AG04449 (cell line): Measurements from ENCODE around the gene MLLT10.

Experiments
- CTCF ChIA-PET: fragments of 350-600 bp; formaldehyde crosslinking; extraction: SDS; loops from one replicate; lab custom pipeline; 2021; ENCODE audit warnings: antibody characterized with exemption; lab: Yijun Ruan, JAX
- POLR2A ChIA-PET: fragments of 400-600, 350-600 bp; formaldehyde crosslinking; extraction: SDS; loops from one replicate; lab custom pipeline; 2020; ENCODE audit warnings: antibody characterized with exemption, inconsistent platforms; lab: Yijun Ruan, JAX
- DNase-seq: peaks from one replicate; pipeline ENCODE4 v3.0.0-alpha.2; 2010; ENCODE audit warnings: low read depth, low spot score
- H3K4me3 ChIP-seq: 2 replicates; pipeline ENCODE4 v1.5.1; 2011; ENCODE audit warnings: low read depth, mild to moderate bottlenecking, control low read depth, low read length
- TF ChIP-seq, protein P1 (sequence below): IDR thresholded peaks from one replicate; pipeline ENCODE4 v1.5.1; 2011; ENCODE audit warnings: mild to moderate bottlenecking, moderate library complexity, low read length, control low read depth, inconsistent platforms; ENCODE audit not compliant: insufficient read depth; ENCODE audit errors: missing control alignments

The MLLT10 gene

DNA sequence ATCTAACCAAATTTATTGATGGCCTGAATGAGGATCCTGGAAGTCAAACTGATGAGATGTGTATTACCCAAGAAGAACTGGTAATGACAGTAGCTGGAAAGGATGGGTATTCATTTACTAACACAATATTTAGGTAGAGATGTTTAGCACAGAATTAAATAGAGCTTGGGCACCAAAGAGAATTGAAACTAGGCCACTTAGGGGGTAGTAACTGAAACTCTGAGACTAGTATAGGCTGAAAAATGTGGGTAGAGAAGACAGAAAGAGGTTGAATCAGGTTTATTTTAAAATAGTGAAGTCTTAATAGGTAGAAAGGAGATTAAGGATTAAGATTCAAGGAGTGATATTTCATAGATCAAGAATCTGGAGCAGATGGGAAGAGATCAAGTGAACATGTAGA is 155.8 kb downstream of the MLLT10 start:
- TF ChIP-seq, protein P1, sequence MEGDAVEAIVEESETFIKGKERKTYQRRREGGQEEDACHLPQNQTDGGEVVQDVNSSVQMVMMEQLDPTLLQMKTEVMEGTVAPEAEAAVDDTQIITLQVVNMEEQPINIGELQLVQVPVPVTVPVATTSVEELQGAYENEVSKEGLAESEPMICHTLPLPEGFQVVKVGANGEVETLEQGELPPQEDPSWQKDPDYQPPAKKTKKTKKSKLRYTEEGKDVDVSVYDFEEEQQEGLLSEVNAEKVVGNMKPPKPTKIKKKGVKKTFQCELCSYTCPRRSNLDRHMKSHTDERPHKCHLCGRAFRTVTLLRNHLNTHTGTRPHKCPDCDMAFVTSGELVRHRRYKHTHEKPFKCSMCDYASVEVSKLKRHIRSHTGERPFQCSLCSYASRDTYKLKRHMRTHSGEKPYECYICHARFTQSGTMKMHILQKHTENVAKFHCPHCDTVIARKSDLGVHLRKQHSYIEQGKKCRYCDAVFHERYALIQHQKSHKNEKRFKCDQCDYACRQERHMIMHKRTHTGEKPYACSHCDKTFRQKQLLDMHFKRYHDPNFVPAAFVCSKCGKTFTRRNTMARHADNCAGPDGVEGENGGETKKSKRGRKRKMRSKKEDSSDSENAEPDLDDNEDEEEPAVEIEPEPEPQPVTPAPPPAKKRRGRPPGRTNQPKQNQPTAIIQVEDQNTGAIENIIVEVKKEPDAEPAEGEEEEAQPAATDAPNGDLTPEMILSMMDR = no peak
- no peak for DNase-seq
- POLR2A ChIA-PET = no interaction called here
- no peak overlapping the region for H3K4me3 ChIP-seq
- CTCF ChIA-PET = interaction anchor here (0.9 to 1.0 kb wide), 2 partner anchors 9 to 23 kb away, joined by 3 to 4 read pairs; no protein-coding TSS in a partner anchor

GRCh38 chr10:21692916-21693315 is 158.9 kb downstream of the MLLT10 start:
- CTCF ChIA-PET = no interaction called here
- H3K4me3 ChIP-seq = no peak overlapping the region
- TF ChIP-seq, protein P1 = no peak
- POLR2A ChIA-PET = no interaction called here
- no peak for DNase-seq

DNA sequence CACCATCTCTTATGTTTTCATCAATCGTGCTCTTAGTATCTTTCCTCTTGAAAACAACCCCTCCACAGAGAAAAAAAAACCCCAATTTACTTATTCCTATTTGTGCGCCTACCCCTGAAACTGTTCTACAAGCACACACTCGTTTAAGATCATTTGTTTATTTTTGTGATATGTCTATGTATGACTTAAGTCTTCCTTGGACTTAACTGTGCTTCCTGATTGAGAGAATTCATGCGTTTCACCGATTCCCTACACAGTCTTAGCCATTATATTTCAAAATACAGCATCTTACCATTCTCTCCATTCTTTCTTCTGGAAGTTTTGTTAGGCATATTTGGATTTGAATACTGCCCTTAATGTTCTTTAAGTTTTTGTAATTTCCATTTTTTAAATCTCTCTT is 159.4 kb downstream of the MLLT10 start:
- ChIA-PET POLR2A (no interaction called here), CTCF (no interaction called here)
- no peak for DNase-seq
- TF ChIP-seq, protein P1 = no peak
- no peak overlapping the region for H3K4me3 ChIP-seq

GRCh38 chr10:21694631-21695030 is 160.6 kb downstream of the MLLT10 start:
- no peak for DNase-seq
- CTCF ChIA-PET = no interaction called here
- TF ChIP-seq, protein P1 = no peak
- POLR2A ChIA-PET = no interaction called here
- H3K4me3 ChIP-seq = no peak overlapping the region

DNA sequence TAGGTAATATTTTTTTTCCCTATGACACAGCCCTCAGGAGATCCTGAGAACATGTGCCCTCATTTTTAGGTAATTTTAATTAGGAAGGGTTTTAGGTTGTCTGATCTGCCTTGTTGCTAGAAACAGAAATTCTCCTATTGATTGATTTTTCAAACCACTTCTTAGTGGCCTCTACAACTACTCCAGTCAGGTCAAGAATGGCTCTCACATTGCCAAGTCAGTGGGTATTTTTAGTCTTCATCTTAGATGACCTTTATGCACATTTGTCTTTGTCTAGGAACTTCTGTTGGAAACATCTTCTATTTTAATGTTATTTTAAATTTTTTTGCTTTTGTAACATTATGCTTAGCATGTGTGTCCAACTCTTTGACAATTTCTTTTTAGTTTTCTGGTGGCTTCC is 162.3 kb downstream of the MLLT10 start:
- CTCF ChIA-PET = no interaction called here
- no peak for DNase-seq
- POLR2A ChIA-PET = no interaction called here
- no peak overlapping the region for H3K4me3 ChIP-seq
- TF ChIP-seq, protein P1 = no peak

- POLR2A ChIA-PET = no interaction called here
- CTCF ChIA-PET = no interaction called here
- no peak for DNase-seq
- TF ChIP-seq, protein P1 = no peak
- no peak overlapping the region for H3K4me3 ChIP-seq
Measured at GRCh38 chr10:21699575-21699974, 165.5 kb downstream of the MLLT10 start.
